ENCODE data around the gene SRD5A1. TPM values are rescaled to one million over a fixed set of nuclear protein-coding genes. Genes with fewer than 3 reads are reported as not detected.

The SRD5A1 gene
- total RNA-seq, 3 donors from 2014 or later: 3.6 to 10.6 (median 7.0) TPM

- Histone ChIP-seq H3K9me3 (no peaks in the 10 kb centered on the region), H3K27ac (no peak overlapping the region), H3K4me3 (no peak overlapping the region), H3K36me3 (no peaks in the 10 kb centered on the region), H3K27me3 (no peaks in the 10 kb centered on the region), H3K4me1 (no peaks in the 10 kb centered on the region)
- TF ChIP-seq POLR2AphosphoS5 (IDR thresholded peaks at IDR 0.05) (no peak), POLR2A (IDR thresholded peaks at IDR 0.05) (no peak), CTCF (IDR thresholded peaks at IDR 0.05) (no peak)
- DNase-seq (ENCODE audit: low spot score in 2 of 2): no peak
- intact Hi-C loops (cut with DNase I; ENCODE audit: low total_unique reads): no loop called here
Measured at GRCh38 chr5:6598351-6598900, 34.8 kb upstream of the SRD5A1 start.

DNA sequence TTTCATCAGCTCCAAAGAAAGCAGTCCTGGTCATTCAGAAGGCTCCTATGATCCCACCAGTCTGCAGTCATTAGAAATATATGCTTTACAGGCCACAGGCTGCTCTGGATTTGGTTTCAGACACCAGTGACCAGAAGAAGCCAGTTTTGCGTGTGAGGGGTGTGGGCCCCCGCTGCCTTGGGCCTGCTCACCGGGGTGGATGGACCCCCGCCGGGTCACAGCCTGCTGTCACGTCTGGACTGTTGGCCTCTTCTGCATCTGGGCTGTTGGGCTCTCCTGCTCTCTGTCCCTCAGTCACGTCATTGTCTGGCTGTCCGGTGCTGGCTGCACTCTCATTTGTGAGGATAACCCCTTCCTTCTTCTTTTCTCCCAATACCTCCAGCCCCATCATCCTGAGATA, 33.5 kb upstream of the SRD5A1 start:
- H3K9me3 ChIP-seq: no peaks in the 10 kb centered on the region
- intact Hi-C loops (cut with DNase I; ENCODE audit: low total_unique reads): no loop called here
- no peak for TF ChIP-seq POLR2A (IDR thresholded peaks at IDR 0.05)
- no peak for TF ChIP-seq CTCF (IDR thresholded peaks at IDR 0.05)
- no peak for TF ChIP-seq POLR2AphosphoS5 (IDR thresholded peaks at IDR 0.05)
- H3K27ac ChIP-seq: no peak overlapping the region
- H3K4me3 ChIP-seq: no peak overlapping the region
- DNase-seq (ENCODE audit: low spot score in 2 of 2): no peak
- H3K4me1 ChIP-seq: no peaks in the 10 kb centered on the region
- H3K36me3 ChIP-seq: peaks cover 8% of the 10 kb centered on the region
- no peaks in the 10 kb centered on the region for H3K27me3 ChIP-seq

DNA sequence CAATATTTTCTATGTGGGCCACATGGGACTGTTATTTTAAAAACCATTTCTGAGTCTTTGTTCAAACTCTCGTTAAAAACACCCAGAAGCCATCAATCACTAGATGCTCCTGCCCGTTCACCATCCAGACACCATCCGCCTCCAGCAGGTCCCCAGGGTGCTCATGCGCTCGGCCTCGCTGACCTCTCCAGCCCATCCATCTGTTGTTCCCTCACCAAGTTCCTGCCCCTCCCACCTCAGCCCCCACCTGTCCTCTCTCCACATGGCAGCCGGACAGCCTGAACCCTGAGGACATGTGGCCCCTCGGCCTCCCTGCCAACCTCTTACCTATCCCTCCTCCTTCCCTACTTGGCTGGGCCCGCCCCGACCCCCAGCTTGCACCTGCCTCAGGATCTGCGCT, 32.0 kb upstream of the SRD5A1 start:
- Histone ChIP-seq H3K27me3 (no peaks in the 10 kb centered on the region), H3K36me3 (peaks cover 12% of the 10 kb centered on the region), H3K9me3 (no peaks in the 10 kb centered on the region), H3K4me3 (no peak overlapping the region), H3K4me1 (no peaks in the 10 kb centered on the region), H3K27ac (no peak overlapping the region)
- no peak for DNase-seq (ENCODE audit: low spot score in 2 of 2)
- TF ChIP-seq POLR2A (IDR thresholded peaks at IDR 0.05) (no peak), POLR2AphosphoS5 (IDR thresholded peaks at IDR 0.05) (no peak), CTCF (IDR thresholded peaks at IDR 0.05) (no peak)
- intact Hi-C loops (cut with DNase I; ENCODE audit: low total_unique reads): no loop called here

GRCh38 chr5:6601816-6602215, 31.4 kb upstream of the SRD5A1 start:
- no peak overlapping the region for H3K4me3 ChIP-seq
- no peaks in the 10 kb centered on the region for H3K9me3 ChIP-seq
- no peaks in the 10 kb centered on the region for H3K4me1 ChIP-seq
- no peak overlapping the region for H3K27ac ChIP-seq
- H3K36me3 ChIP-seq: peaks cover 12% of the 10 kb centered on the region
- DNase-seq (ENCODE audit: low spot score in 2 of 2): no peak
- no peaks in the 10 kb centered on the region for H3K27me3 ChIP-seq
- intact Hi-C loops (cut with DNase I; ENCODE audit: low total_unique reads): no loop called here
- TF ChIP-seq POLR2AphosphoS5 (IDR thresholded peaks at IDR 0.05) (no peak), POLR2A (IDR thresholded peaks at IDR 0.05) (no peak), CTCF (IDR thresholded peaks at IDR 0.05) (no peak)

- no peak overlapping the region for H3K4me3 ChIP-seq
- intact Hi-C loops (cut with DNase I; ENCODE audit: low total_unique reads): no loop called here
- TF ChIP-seq CTCF (IDR thresholded peaks at IDR 0.05): no peak
- no peak for TF ChIP-seq POLR2AphosphoS5 (IDR thresholded peaks at IDR 0.05)
- TF ChIP-seq POLR2A (IDR thresholded peaks at IDR 0.05): no peak
- no peak for DNase-seq (ENCODE audit: low spot score in 2 of 2)
- H3K27ac ChIP-seq: no peak overlapping the region
- H3K9me3 ChIP-seq: no peaks in the 10 kb centered on the region
- no peaks in the 10 kb centered on the region for H3K27me3 ChIP-seq
- H3K4me1 ChIP-seq: no peaks in the 10 kb centered on the region
- H3K36me3 ChIP-seq: peaks cover 17% of the 10 kb centered on the region
Measured at GRCh38 chr5:6602441-6602840, 30.8 kb upstream of the SRD5A1 start.
